Measurements from ENCODE around the gene TSPAN4. TPM values are rescaled to one million over a fixed set of nuclear protein-coding genes. Genes with fewer than 3 reads are reported as not detected.
A peak's percentile ranks its signal among the peaks of the same experiment; 100 is the strongest.

The TSPAN4 gene
- total and polyA plus RNA-seq, 2 of the 13 experiments (the other 11 are each of a cell fraction or from before 2014, with no cell fraction given) = 31.7 to 68.3 TPM

DNA sequence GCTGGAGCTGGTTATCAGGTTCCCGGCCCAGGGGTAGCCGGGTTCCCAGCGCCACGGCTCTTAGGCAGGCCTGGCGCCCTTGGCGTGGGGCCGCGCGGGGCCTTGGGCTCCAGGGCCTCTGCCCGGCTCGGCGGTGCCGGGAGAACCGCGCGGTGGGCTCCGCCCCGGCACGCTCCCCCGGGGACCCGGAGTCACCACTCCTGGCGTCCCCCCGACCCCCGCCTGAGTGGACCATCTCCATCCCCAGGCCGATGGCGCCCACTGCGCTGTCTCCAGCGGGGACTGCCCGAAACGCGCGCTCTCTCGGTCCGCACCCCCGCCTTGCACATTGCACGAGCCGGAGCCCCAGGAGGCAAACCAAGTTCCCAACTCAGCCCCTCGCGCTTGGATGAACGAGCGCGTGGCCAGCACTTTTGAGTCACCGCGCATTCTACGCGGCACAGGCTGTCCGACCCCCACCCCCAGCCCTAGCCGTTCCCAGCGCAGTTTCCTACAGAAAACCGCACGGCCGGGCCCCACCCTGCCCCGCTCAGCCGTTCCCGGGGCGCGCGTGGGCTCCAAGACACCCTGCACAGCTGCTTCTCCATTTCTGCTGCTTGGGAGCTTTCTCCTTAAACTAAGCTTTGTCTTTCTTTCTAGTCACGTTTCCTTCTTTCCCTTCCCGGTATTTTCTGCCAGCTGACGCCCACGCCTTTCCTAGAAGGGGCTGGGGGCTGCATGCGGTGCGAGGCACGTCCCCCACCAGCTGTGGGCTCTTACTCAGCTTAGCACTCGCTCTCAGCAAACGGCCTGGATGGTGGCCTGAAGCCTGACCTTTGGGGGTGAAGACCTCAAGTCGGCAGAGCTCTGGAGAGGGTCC lies 68.6 kb downstream of the TSPAN4 start (continued):
- TF ChIP-seq HDAC2 (CRISPR knock-in tag; IDR thresholded peaks at IDR 0.05) (no peak), FOXP1 (IDR thresholded peaks at IDR 0.05) (no peak), FOXP1 (CRISPR knock-in tag; IDR thresholded peaks at IDR 0.05) (no peak), TP53 (CRISPR knock-in tag; conservative IDR thresholded peaks at IDR 0.05) (no peak), KMT2B (CRISPR knock-in tag; IDR thresholded peaks at IDR 0.05) (0 out of 2 replicates have a peak, but pooled peaks have one; percentile 40), ZNF891 (CRISPR knock-in tag; IDR thresholded peaks at IDR 0.05) (peak; percentile 25; the same call in 1 of the 2 replicates), MTERF4 (CRISPR knock-in tag; IDR thresholded peaks at IDR 0.05) (0 out of 2 replicates have a peak, but pooled peaks have one; percentile 3), IRX3 (CRISPR knock-in tag; IDR thresholded peaks at IDR 0.05; ENCODE audit: borderline replicate concordance, low read depth) (no peak), HDAC1 (CRISPR knock-in tag; IDR thresholded peaks at IDR 0.05) (peak; percentile 16; the same call in 1 of the 2 replicates), ETV5 (CRISPR knock-in tag; IDR thresholded peaks at IDR 0.05; ENCODE audit: borderline replicate concordance) (no peak), ZNF746 (CRISPR knock-in tag; IDR thresholded peaks at IDR 0.05) (0 out of 2 replicates have a peak, but pooled peaks have one; percentile 8), NCOA2 (CRISPR knock-in tag; IDR thresholded peaks at IDR 0.05) (0 out of 2 replicates have a peak, but pooled peaks have one; percentile 10), ZFX (CRISPR knock-in tag; IDR thresholded peaks at IDR 0.05; ENCODE audit: low read depth) (peak; percentile 83), ZMAT3 (CRISPR knock-in tag; conservative IDR thresholded peaks at IDR 0.05) (0 out of 2 replicates have a peak, but pooled peaks have one; percentile 39), PHF21A (CRISPR knock-in tag; IDR thresholded peaks at IDR 0.05) (0 out of 2 replicates have a peak, but pooled peaks have one; percentile 7), REPIN1 (CRISPR knock-in tag; IDR thresholded peaks at IDR 0.05; ENCODE audit: borderline replicate concordance, low read depth) (0 out of 2 replicates have a peak, but pooled peaks have one; percentile 8), ZBTB20 (CRISPR knock-in tag; IDR thresholded peaks at IDR 0.05; ENCODE audit: borderline replicate concordance, low read depth) (no peak), ZBTB38 (CRISPR knock-in tag; IDR thresholded peaks at IDR 0.05) (peak; percentile 80), RORA (CRISPR knock-in tag; IDR thresholded peaks at IDR 0.05) (no peak)
- TF ChIP-seq, protein P1, sequence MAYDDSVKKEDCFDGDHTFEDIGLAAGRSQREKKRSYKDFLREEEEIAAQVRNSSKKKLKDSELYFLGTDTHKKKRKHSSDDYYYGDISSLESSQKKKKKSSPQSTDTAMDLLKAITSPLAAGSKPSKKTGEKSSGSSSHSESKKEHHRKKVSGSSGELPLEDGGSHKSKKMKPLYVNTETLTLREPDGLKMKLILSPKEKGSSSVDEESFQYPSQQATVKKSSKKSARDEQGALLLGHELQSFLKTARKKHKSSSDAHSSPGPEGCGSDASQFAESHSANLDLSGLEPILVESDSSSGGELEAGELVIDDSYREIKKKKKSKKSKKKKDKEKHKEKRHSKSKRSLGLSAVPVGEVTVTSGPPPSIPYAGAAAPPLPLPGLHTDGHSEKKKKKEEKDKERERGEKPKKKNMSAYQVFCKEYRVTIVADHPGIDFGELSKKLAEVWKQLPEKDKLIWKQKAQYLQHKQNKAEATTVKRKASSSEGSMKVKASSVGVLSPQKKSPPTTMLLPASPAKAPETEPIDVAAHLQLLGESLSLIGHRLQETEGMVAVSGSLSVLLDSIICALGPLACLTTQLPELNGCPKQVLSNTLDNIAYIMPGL (CRISPR knock-in tag; IDR thresholded peaks at IDR 0.05; ENCODE audit: borderline replicate concordance in 1 of 2, low read depth in 1 of 2) = peak in 1 of 2 experiments; percentile 38; a peak in 2 of 4 replicates
- TF ChIP-seq, protein P2, sequence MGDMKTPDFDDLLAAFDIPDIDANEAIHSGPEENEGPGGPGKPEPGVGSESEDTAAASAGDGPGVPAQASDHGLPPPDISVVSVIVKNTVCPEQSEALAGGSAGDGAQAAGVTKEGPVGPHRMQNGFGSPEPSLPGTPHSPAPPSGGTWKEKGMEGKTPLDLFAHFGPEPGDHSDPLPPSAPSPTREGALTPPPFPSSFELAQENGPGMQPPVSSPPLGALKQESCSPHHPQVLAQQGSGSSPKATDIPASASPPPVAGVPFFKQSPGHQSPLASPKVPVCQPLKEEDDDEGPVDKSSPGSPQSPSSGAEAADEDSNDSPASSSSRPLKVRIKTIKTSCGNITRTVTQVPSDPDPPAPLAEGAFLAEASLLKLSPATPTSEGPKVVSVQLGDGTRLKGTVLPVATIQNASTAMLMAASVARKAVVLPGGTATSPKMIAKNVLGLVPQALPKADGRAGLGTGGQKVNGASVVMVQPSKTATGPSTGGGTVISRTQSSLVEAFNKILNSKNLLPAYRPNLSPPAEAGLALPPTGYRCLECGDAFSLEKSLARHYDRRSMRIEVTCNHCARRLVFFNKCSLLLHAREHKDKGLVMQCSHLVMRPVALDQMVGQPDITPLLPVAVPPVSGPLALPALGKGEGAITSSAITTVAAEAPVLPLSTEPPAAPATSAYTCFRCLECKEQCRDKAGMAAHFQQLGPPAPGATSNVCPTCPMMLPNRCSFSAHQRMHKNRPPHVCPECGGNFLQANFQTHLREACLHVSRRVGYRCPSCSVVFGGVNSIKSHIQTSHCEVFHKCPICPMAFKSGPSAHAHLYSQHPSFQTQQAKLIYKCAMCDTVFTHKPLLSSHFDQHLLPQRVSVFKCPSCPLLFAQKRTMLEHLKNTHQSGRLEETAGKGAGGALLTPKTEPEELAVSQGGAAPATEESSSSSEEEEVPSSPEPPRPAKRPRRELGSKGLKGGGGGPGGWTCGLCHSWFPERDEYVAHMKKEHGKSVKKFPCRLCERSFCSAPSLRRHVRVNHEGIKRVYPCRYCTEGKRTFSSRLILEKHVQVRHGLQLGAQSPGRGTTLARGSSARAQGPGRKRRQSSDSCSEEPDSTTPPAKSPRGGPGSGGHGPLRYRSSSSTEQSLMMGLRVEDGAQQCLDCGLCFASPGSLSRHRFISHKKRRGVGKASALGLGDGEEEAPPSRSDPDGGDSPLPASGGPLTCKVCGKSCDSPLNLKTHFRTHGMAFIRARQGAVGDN (CRISPR knock-in tag; IDR thresholded peaks at IDR 0.05) = peak; percentile 76; the same call in 1 of the 2 replicates
